Measurements from ENCODE around the gene PHKA2. TPM values are rescaled to one million over a fixed set of nuclear protein-coding genes. Genes with fewer than 3 reads are reported as not detected.

The PHKA2 gene
- total and polyA plus RNA-seq, 2 experiments from 2014 or later = 26.4 to 35.7 TPM

- Histone ChIP-seq H3K4me3 (no peak overlapping the region), H2AFZ (no peak overlapping the region), H3K27ac (no peak overlapping the region), H3K4me1 (ENCODE audit: insufficient read depth) (no peaks in the 10 kb centered on the region), H4K20me1 (ENCODE audit: insufficient read depth, poor library complexity, severe bottlenecking) (no peaks in the 10 kb centered on the region), H3K4me2 (no peak overlapping the region), H3K9me2 (replicated peaks; ENCODE audit: insufficient read depth) (no peaks in the 10 kb centered on the region), H3K79me2 (no peaks in the 10 kb centered on the region), H3K27me3 (no peaks in the 10 kb centered on the region), H3K9me3 (ENCODE audit: low read depth) (no peaks in the 10 kb centered on the region), H3K36me3 (replicated peaks; ENCODE audit: insufficient read depth, low read depth) (no peaks in the 10 kb centered on the region)
- TF ChIP-seq EZH2phosphoT487 (IDR thresholded peaks at IDR 0.05; ENCODE audit: low read depth, severe bottlenecking, unreplicated experiment) (no peak), EZH2 (IDR thresholded peaks at IDR 0.05; ENCODE audit: borderline replicate concordance) (no peak)
- WGBS (ENCODE audit: low lambda C conversion rate, missing lambda C conversion rate) = 27% methylated on average over 2 of the region's 2 CpGs
- no peak for DNase-seq (ENCODE audit: low spot score)
These were observed 42.0 kb downstream of the PHKA2 start for GRCh38 chrX:18941896-18942295.

- no peaks in the 10 kb centered on the region for H4K20me1 ChIP-seq (ENCODE audit: insufficient read depth, poor library complexity, severe bottlenecking)
- H3K27ac ChIP-seq = no peak overlapping the region
- no peaks in the 10 kb centered on the region for H3K27me3 ChIP-seq
- DNase-seq (ENCODE audit: low spot score) = no peak
- no peaks in the 10 kb centered on the region for H3K9me3 ChIP-seq (ENCODE audit: low read depth)
- H3K79me2 ChIP-seq = no peaks in the 10 kb centered on the region
- no peak overlapping the region for H2AFZ ChIP-seq
- H3K4me2 ChIP-seq = no peak overlapping the region
- no peaks in the 10 kb centered on the region for H3K36me3 ChIP-seq (replicated peaks; ENCODE audit: insufficient read depth, low read depth)
- H3K4me1 ChIP-seq (ENCODE audit: insufficient read depth) = no peaks in the 10 kb centered on the region
- TF ChIP-seq EZH2 (IDR thresholded peaks at IDR 0.05; ENCODE audit: borderline replicate concordance) (no peak), EZH2phosphoT487 (IDR thresholded peaks at IDR 0.05; ENCODE audit: low read depth, severe bottlenecking, unreplicated experiment) (no peak), CTCF (IDR thresholded peaks at IDR 0.05; ENCODE audit: poor library complexity) (no peak)
- WGBS (ENCODE audit: low lambda C conversion rate, missing lambda C conversion rate) = 78% methylated on average over 3 of the region's 3 CpGs
- H3K9me2 ChIP-seq (replicated peaks; ENCODE audit: insufficient read depth) = no peaks in the 10 kb centered on the region
- H3K4me3 ChIP-seq = no peak overlapping the region
These were observed 45.2 kb downstream of the PHKA2 start for GRCh38 chrX:18938710-18939109.

GRCh38 chrX:18937173-18937572, 46.7 kb downstream of the PHKA2 start:
- no peaks in the 10 kb centered on the region for H3K9me3 ChIP-seq (ENCODE audit: low read depth)
- H3K36me3 ChIP-seq (replicated peaks; ENCODE audit: insufficient read depth, low read depth) = no peaks in the 10 kb centered on the region
- no peaks in the 10 kb centered on the region for H3K4me1 ChIP-seq (ENCODE audit: insufficient read depth)
- TF ChIP-seq CTCF (IDR thresholded peaks at IDR 0.05; ENCODE audit: poor library complexity) (no peak), EZH2 (IDR thresholded peaks at IDR 0.05; ENCODE audit: borderline replicate concordance) (no peak), EZH2phosphoT487 (IDR thresholded peaks at IDR 0.05; ENCODE audit: low read depth, severe bottlenecking, unreplicated experiment) (no peak)
- H4K20me1 ChIP-seq (ENCODE audit: insufficient read depth, poor library complexity, severe bottlenecking) = no peaks in the 10 kb centered on the region
- no peaks in the 10 kb centered on the region for H3K79me2 ChIP-seq
- 66% methylated on average over 5 of the region's 5 CpGs for WGBS (ENCODE audit: low lambda C conversion rate, missing lambda C conversion rate)
- DNase-seq (ENCODE audit: low spot score) = no peak
- H3K27me3 ChIP-seq = no peaks in the 10 kb centered on the region
- no peak overlapping the region for H3K4me3 ChIP-seq
- H2AFZ ChIP-seq = no peak overlapping the region
- no peaks in the 10 kb centered on the region for H3K9me2 ChIP-seq (replicated peaks; ENCODE audit: insufficient read depth)
- no peak overlapping the region for H3K27ac ChIP-seq
- no peak overlapping the region for H3K4me2 ChIP-seq

GRCh38 chrX:18935893-18936292, 48.0 kb downstream of the PHKA2 start:
- Histone ChIP-seq H3K4me3 (no peak overlapping the region), H3K4me1 (ENCODE audit: insufficient read depth) (no peaks in the 10 kb centered on the region), H3K9me3 (ENCODE audit: low read depth) (no peaks in the 10 kb centered on the region), H3K36me3 (replicated peaks; ENCODE audit: insufficient read depth, low read depth) (no peaks in the 10 kb centered on the region), H3K27ac (peak overlapping the region; percentile 76), H4K20me1 (ENCODE audit: insufficient read depth, poor library complexity, severe bottlenecking) (no peaks in the 10 kb centered on the region), H2AFZ (no peak overlapping the region), H3K79me2 (no peaks in the 10 kb centered on the region), H3K27me3 (no peaks in the 10 kb centered on the region), H3K4me2 (peak overlapping the region; percentile 38), H3K9me2 (replicated peaks; ENCODE audit: insufficient read depth) (no peaks in the 10 kb centered on the region)
- TF ChIP-seq EZH2phosphoT487 (IDR thresholded peaks at IDR 0.05; ENCODE audit: low read depth, severe bottlenecking, unreplicated experiment) (no peak), EZH2 (IDR thresholded peaks at IDR 0.05; ENCODE audit: borderline replicate concordance) (no peak), CTCF (IDR thresholded peaks at IDR 0.05; ENCODE audit: poor library complexity) (no peak)
- DNase-seq (ENCODE audit: low spot score) = peak; percentile 61
- 75% methylated on average over 10 of the region's 10 CpGs for WGBS (ENCODE audit: low lambda C conversion rate, missing lambda C conversion rate)
